ENCODE measurements around the gene TTC38.

DNA sequence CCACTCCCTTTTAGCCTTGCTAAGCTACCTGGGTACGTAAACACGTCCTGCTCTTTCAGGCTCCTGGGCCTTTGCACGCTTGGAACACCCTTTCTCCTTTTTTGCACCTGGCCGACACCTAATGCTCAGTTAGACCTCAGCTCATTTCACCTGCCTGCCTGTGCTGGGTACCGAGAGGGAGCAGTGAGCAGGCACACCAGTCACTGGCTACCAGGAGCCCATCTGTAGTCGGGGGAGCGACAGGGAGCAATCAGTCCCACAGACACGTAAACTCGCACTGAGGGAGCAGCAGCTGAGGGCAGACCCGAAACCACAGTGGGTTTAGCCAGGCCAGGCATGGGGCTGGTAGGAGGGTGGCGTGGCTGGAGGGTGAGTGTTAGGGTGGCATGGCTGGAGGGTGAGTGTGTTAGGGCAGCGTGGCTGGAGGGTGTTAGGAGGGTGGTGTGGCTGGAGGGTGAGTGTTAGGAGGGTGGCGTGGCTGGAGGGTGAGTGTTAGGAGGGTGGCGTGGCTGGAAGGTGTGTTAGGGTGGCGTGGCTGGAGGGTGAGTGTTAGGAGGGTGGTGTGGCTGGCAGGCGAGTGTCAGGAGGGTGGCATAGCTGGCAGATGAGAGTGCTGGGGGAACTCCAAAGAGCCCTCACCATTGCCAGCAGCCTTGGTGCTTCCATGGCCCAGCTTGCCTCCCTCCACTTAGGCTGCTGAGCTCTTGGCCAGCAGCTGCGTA, 22.5 kb downstream of the TTC38 start:
- TF ChIP-seq EP300 (IDR thresholded peaks at IDR 0.05), result no peak
- no peak for TF ChIP-seq POLR2A (IDR thresholded peaks at IDR 0.05)
